AG04450 (cell line): ENCODE measurements around the gene HRH1. TPM values are rescaled to one million over a fixed set of nuclear protein-coding genes. Genes with fewer than 3 reads are reported as not detected.
A peak's percentile ranks its signal among the peaks of the same experiment; 100 is the strongest.

Source experiments
- CTCF ChIA-PET: fragments of 300-600, 350-600 bp; formaldehyde crosslinking; extraction: SDS; loops from one replicate; lab custom pipeline; 2022; ENCODE audit warnings: antibody characterized with exemption, inconsistent platforms; lab: Charles Lee
- POLR2A ChIA-PET: fragments of 350-600 bp; formaldehyde crosslinking; extraction: SDS; loops from one replicate; lab custom pipeline; 2021; ENCODE audit warnings: antibody characterized with exemption, inconsistent platforms; lab: Yijun Ruan, JAX
- DNase-seq: peaks from one replicate; pipeline ENCODE4 v3.0.0-alpha.2; 2011; ENCODE audit warnings: low read depth, low spot score
- H3K27ac ChIP-seq: one replicate; pipeline ENCODE4 v1.5.1; 2012; ENCODE audit warnings: low read depth, low read length, control low read depth
- H3K27me3 ChIP-seq: one replicate; pipeline ENCODE4 v1.6.0; 2012; ENCODE audit warnings: low read length; ENCODE audit not compliant: control insufficient read depth, insufficient read depth
- H3K4me3 ChIP-seq: 2 replicates; pipeline ENCODE4 v1.5.1; 2011; ENCODE audit warnings: mild to moderate bottlenecking, low read depth, low read length, control low read depth
- H3K9me3 ChIP-seq: 2 replicates; pipeline ENCODE4 v1.5.1; 2012; ENCODE audit warnings: low read length; ENCODE audit not compliant: control insufficient read depth, insufficient read depth
- CTCF ChIP-seq: IDR thresholded peaks from 2 replicates; pipeline ENCODE4 v1.5.1; 2011; ENCODE audit warnings: low read depth, low read length, control low read depth, inconsistent platforms
- polyA plus RNA-seq: library from polyadenylated mRNA; depleted of rRNA; stranded (reverse); fragments of >200 nt; gene quantifications from 2 replicates; pipeline ENCODE4 v1.2.3, GENCODE V29; 2011

The HRH1 gene
- polyA plus RNA-seq, 1 experiment: 25.4 TPM

- ChIA-PET CTCF (interaction anchor here (1.4 to 1.6 kb wide), 2 partner anchors 97 to 177 kb away, joined by 5 to 13 read pairs; no protein-coding TSS in a partner anchor), POLR2A (interaction anchor here (1.0 to 1.7 kb wide), 3 partner anchors 34 to 68 kb away, joined by 5 to 7 read pairs (median 6); partner anchors contain the start of gene ATG7)
- peaks cover 13% of the 10 kb centered on the region for H3K9me3 ChIP-seq
- no peak for TF ChIP-seq CTCF
- peak; percentile 73 for DNase-seq
- H3K27ac ChIP-seq: peak overlapping the region; percentile 93
- no peak overlapping the region for H3K4me3 ChIP-seq
- H3K27me3 ChIP-seq: no peaks in the 10 kb centered on the region
Measured at GRCh38 chr3:11238060-11238459, 83.8 kb downstream of the HRH1 start.

GRCh38 chr3:11238880-11239279 lies 84.6 kb downstream of the HRH1 start:
- no peak for TF ChIP-seq CTCF
- peak; percentile 69 for DNase-seq
- ChIA-PET CTCF (interaction anchor here (0.6 to 1.4 kb wide), 3 partner anchors 83 to 178 kb away, joined by 3 to 5 read pairs (median 4); no protein-coding TSS in a partner anchor), POLR2A (interaction anchor here (1.0 to 1.7 kb wide), 3 partner anchors 33 to 69 kb away, joined by 5 to 7 read pairs (median 6); partner anchors contain the start of gene ATG7)
- peaks cover 13% of the 10 kb centered on the region for H3K9me3 ChIP-seq
- peak overlapping the region; percentile 93 for H3K27ac ChIP-seq
- no peak overlapping the region for H3K4me3 ChIP-seq
- no peaks in the 10 kb centered on the region for H3K27me3 ChIP-seq

GRCh38 chr3:11239796-11240195 lies 85.5 kb downstream of the HRH1 start:
- no peak overlapping the region for H3K4me3 ChIP-seq
- no peak for DNase-seq
- no peak overlapping the region for H3K27ac ChIP-seq
- no peaks in the 10 kb centered on the region for H3K27me3 ChIP-seq
- no peak for TF ChIP-seq CTCF
- POLR2A ChIA-PET: no interaction called here
- CTCF ChIA-PET: interaction anchor here (1.2 kb wide), 1 partner anchor 84 kb away, joined by 3 read pairs; no protein-coding TSS in a partner anchor
- peaks cover 13% of the 10 kb centered on the region for H3K9me3 ChIP-seq

DNA sequence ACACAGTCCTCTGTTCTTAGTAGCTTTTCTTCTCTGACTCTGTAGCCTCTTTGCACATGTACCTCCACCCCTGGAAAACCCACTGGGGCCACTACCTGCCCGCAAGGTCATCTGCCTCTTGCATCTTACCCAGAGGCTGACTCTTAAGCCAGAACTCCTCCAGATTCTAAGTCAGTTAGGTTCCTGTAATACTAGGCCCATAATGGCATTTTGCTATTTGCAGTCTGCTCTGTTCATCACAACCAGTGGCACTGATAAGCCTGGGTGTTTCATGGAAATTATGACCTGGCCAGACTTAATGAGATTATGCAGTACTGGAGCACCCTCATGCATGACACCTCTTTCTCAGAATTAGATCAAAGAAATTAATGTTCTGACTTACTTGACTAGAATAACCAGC lies 86.2 kb downstream of the HRH1 start:
- CTCF ChIA-PET: no interaction called here
- H3K27me3 ChIP-seq: no peaks in the 10 kb centered on the region
- H3K9me3 ChIP-seq: peaks cover 13% of the 10 kb centered on the region
- no peak overlapping the region for H3K27ac ChIP-seq
- no peak for DNase-seq
- H3K4me3 ChIP-seq: no peak overlapping the region
- TF ChIP-seq CTCF: no peak
- POLR2A ChIA-PET: no interaction called here

DNA sequence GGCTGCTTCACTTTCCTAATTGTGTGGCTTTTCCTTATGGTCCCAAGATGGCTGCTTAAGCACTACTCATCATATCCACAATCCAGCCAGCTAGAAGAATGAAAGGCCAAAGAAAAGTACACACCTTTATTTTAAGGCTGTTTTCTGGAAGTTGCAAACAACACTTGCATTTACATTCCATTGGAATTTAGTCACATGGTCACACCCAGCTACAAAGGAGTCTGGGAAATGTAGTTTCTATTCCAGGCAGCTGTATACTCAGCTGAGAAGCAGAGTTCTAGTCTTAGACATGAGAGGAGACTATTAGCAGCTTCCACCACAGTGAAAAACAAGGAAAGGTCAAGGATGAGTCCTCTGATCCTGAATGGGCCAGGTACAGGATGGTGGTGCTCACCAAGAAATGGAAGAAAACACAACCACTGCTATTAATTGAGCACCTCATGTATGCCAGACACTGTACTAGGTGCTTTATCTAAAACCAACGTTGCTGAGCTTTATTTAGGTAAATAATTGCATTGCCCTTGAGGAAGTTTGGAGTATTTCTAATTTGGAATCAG lies 89.9 kb downstream of the HRH1 start:
- Histone ChIP-seq H3K27ac (no peak overlapping the region), H3K9me3 (peaks cover 13% of the 10 kb centered on the region), H3K27me3 (no peaks in the 10 kb centered on the region), H3K4me3 (no peak overlapping the region)
- ChIA-PET CTCF (interaction anchor here (0.5 to 1.1 kb wide), 4 partner anchors 9 to 91 kb away, joined by 3 read pairs; no protein-coding TSS in a partner anchor), POLR2A (no interaction called here)
- no peak for TF ChIP-seq CTCF
- no peak for DNase-seq
